B cell (primary cell): ENCODE results near the gene CIITA. TPM values are rescaled to one million over a fixed set of nuclear protein-coding genes. Genes with fewer than 3 reads are reported as not detected.

Source experiments
- ATAC-seq: fragments of 200-7000 bp; cut with Tn5 transposase; one replicate; pipeline ENCODE4 v1.10.0; 2021; ENCODE audit warnings: low read depth, mild to moderate bottlenecking, moderate number of reproducible peaks, moderate library complexity
- CTCF ChIA-PET: fragments of 350-600 bp; sonication (Branson Sonifier 250); formaldehyde crosslinking; loops from one replicate; lab custom pipeline; 2021; ENCODE audit warnings: antibody characterized with exemption, inconsistent platforms; lab: Charles Lee
- POLR2A ChIA-PET: fragments of 350-600 bp; sonication (Branson Sonifier 250); formaldehyde crosslinking; loops from one replicate; lab custom pipeline; 2021; ENCODE audit warnings: antibody characterized with exemption; lab: Charles Lee
- DNase-seq: peaks from one replicate; pipeline ENCODE4 v3.0.0; 2013
- H2AFZ ChIP-seq: 2 replicates; pipeline ENCODE4 v1.6.1; 2012; ENCODE audit warnings: mild to moderate bottlenecking, low read depth, low read length; ENCODE audit not compliant: insufficient read depth, poor library complexity, severe bottlenecking
- H3K27ac ChIP-seq, 2 donors: 1 replicate in 1 of 2; 2 replicates in 1 of 2; pipeline ENCODE4 v1.5.1; 2012 to 2013; ENCODE audit warnings: low read length in 2 of 2, mild to moderate bottlenecking in 2 of 2, moderate library complexity in 1 of 2
- H3K27me3 ChIP-seq, 4 experiments: fragments of 200-600 bp in 1 of 4; sonication (generic) in 1 of 4; replicated peaks in 1 of 4; 1 replicate in 2 of 4; 2 replicates in 2 of 4; pipeline versions ENCODE4 v1.6.1 to v1.7.0; 2013 to 2016; ENCODE audit warnings: low read length in 3 of 4, mild to moderate bottlenecking in 2 of 4, mixed read lengths in 1 of 4, moderate library complexity in 1 of 4; ENCODE audit not compliant: insufficient read depth in 4 of 4, control insufficient read depth in 3 of 4; ENCODE audit errors: control extremely low read depth in 1 of 4
- H3K36me3 ChIP-seq, 2 experiments: replicated peaks in 1 of 2; 1 replicate in 1 of 2; 2 replicates in 1 of 2; pipeline versions ENCODE4 v1.6.1 to v1.7.1; 2013; ENCODE audit warnings: low read length in 1 of 2; ENCODE audit not compliant: insufficient read depth in 2 of 2, control insufficient read depth in 1 of 2; ENCODE audit errors: control extremely low read depth in 1 of 2, extremely low read depth in 1 of 2
- H3K4me1 ChIP-seq, 2 donors: fragments of 200-600 bp in 1 of 2; sonication (generic) in 1 of 2; 1 replicate in 1 of 2; 2 replicates in 1 of 2; pipeline versions ENCODE4 v1.5.1 to v1.6.1; 2013 to 2017; ENCODE audit warnings: low read length in 2 of 2; ENCODE audit not compliant: control insufficient read depth in 2 of 2, insufficient read depth in 2 of 2
- H3K4me2 ChIP-seq: replicated peaks from 2 replicates; pipeline ENCODE3; 2012; ENCODE audit warnings: mild to moderate bottlenecking, low read depth, low read length; ENCODE audit not compliant: poor library complexity, severe bottlenecking
- H3K4me3 ChIP-seq, 5 experiments: fragments of 200-600 bp in 1 of 5; sonication (generic) in 1 of 5; 1 replicate in 3 of 5; 2 replicates in 2 of 5; pipeline versions ENCODE4 v1.5.1 to v1.7.0; 2011 to 2016; ENCODE audit warnings: low read length in 4 of 5, mild to moderate bottlenecking in 4 of 5, low read depth in 2 of 5, control low read depth in 1 of 5, moderate library complexity in 1 of 5; ENCODE audit not compliant: insufficient read depth in 1 of 5; ENCODE audit errors: control extremely low read depth in 1 of 5, extremely low read depth in 1 of 5
- H3K79me2 ChIP-seq: fragments of 200-600 bp; sonication (generic); one replicate; pipeline ENCODE4 v1.6.0; 2016; ENCODE audit warnings: low read length; ENCODE audit not compliant: control insufficient read depth, insufficient read depth
- H3K9ac ChIP-seq: fragments of 200-600 bp; sonication (generic); 2 replicates; pipeline ENCODE4 v1.6.1; 2017; ENCODE audit warnings: mild to moderate bottlenecking, low read length, moderate library complexity
- H3K9me3 ChIP-seq, 3 donors: one replicate each; pipeline versions ENCODE4 v1.6.1 to v1.7.1; 2013; ENCODE audit warnings: low read length in 2 of 3; ENCODE audit not compliant: control insufficient read depth in 2 of 3, insufficient read depth in 1 of 3; ENCODE audit errors: control extremely low read depth in 1 of 3
- H4K20me1 ChIP-seq: 2 replicates; pipeline ENCODE4 v1.6.0; 2012; ENCODE audit warnings: mild to moderate bottlenecking, low read length; ENCODE audit not compliant: insufficient read depth, control insufficient read depth, poor library complexity, severe bottlenecking
- H3K27ac Mint-ChIP-seq: one replicate; pipeline ENCODE4 v1.8.0; 2021; ENCODE audit warnings: mixed read lengths
- H3K27me3 Mint-ChIP-seq: one replicate; pipeline ENCODE4 v1.8.0; 2021; ENCODE audit warnings: mixed read lengths
- H3K4me1 Mint-ChIP-seq: one replicate; pipeline ENCODE4 v1.8.0; 2021; ENCODE audit warnings: mixed read lengths
- H3K4me3 Mint-ChIP-seq: one replicate; pipeline ENCODE4 v1.8.0; 2021; ENCODE audit warnings: mixed read lengths
- H3K9me3 Mint-ChIP-seq: one replicate; pipeline ENCODE4 v1.8.0; 2022; ENCODE audit warnings: mixed read lengths; ENCODE audit not compliant: insufficient read depth
- EZH2 ChIP-seq: IDR thresholded peaks from 2 replicates; pipeline ENCODE4 v1.6.1; 2012; ENCODE audit warnings: borderline replicate concordance, low read depth, mild to moderate bottlenecking, moderate library complexity, low read length; ENCODE audit not compliant: insufficient read depth, poor library complexity, severe bottlenecking
- WGBS: methylation state at CpG from one replicate; pipeline ENCODE4 v1.1.5; 2013; ENCODE audit warnings: missing lambda C conversion rate; ENCODE audit not compliant: insufficient coverage; 5-methylcytosine and 5-hydroxymethylcytosine counted together
- intact Hi-C: fragments of 100-400 bp; cut with micrococcal nuclease; formaldehyde crosslinking; loops from one replicate; pipeline ENCODE4 v1.10.0; 2022
- polyA plus RNA-seq: library from polyadenylated mRNA; depleted of rRNA; stranded (reverse); fragments of >200 nt; gene quantifications from 2 replicates; pipeline ENCODE4 v1.2.3, GENCODE V29; 2012
- total RNA-seq, 2 donors: library from RNA; stranded (reverse); fragments of 120-200 nt in 1 of 2; gene quantifications; 1 replicate in 1 of 2; 2 replicates in 1 of 2; pipeline versions ENCODE4 v1.2.3 to v1.2.4, GENCODE V29; 2013 to 2022
- TF ChIP-seq, protein P1 (sequence below): fragments of 200-600 bp; IDR thresholded peaks from one replicate; pipeline ENCODE4 v1.8.0; 2022; ENCODE audit warnings: antibody characterized with exemption, mild to moderate bottlenecking

The CIITA gene
- total and polyA plus RNA-seq, 2 donors (not counting 1 experiment from before 2014, with no cell fraction given): 632 to 719 TPM

- Mint-ChIP-seq H3K4me1 (peaks cover 94% of the 10 kb centered on the region), H3K9me3 (no peaks in the 10 kb centered on the region), H3K27me3 (no peaks in the 10 kb centered on the region), H3K27ac (peak overlapping the region; percentile 93), H3K4me3 (peak overlapping the region; percentile 83)
- Histone ChIP-seq H3K4me1 (peaks cover 93 to 98% of the 10 kb centered on the region in 2 donors), H3K4me2 (peak overlapping the region; percentile 80), H4K20me1 (no peaks in the 10 kb centered on the region), H3K36me3 (no peaks in the 10 kb centered on the region), H3K79me2 (peaks cover 43% of the 10 kb centered on the region), H3K9me3 (no peaks in the 10 kb centered on the region), H3K4me3 (peak overlapping the region in 2 of 5 experiments; percentile 3 to 43), H3K27ac (peak overlapping the region; percentile 91 to 92), H2AFZ (no peak overlapping the region), H3K9ac (peak overlapping the region; percentile 13), H3K27me3 (no peaks in the 10 kb centered on the region)
- CTCF ChIA-PET: interaction anchor here (0.7 to 7.7 kb wide), 11 partner anchors 8 to 133 kb away, joined by 3 to 67 read pairs (median 6); no protein-coding TSS in a partner anchor
- peak; percentile 79 for DNase-seq
- intact Hi-C loops: loop anchor here (5.0 to 10.0 kb wide), 2 partner anchors 573 to 815 kb away; no protein-coding TSS in a partner anchor
- no peak for TF ChIP-seq EZH2
- TF ChIP-seq, protein P1, sequence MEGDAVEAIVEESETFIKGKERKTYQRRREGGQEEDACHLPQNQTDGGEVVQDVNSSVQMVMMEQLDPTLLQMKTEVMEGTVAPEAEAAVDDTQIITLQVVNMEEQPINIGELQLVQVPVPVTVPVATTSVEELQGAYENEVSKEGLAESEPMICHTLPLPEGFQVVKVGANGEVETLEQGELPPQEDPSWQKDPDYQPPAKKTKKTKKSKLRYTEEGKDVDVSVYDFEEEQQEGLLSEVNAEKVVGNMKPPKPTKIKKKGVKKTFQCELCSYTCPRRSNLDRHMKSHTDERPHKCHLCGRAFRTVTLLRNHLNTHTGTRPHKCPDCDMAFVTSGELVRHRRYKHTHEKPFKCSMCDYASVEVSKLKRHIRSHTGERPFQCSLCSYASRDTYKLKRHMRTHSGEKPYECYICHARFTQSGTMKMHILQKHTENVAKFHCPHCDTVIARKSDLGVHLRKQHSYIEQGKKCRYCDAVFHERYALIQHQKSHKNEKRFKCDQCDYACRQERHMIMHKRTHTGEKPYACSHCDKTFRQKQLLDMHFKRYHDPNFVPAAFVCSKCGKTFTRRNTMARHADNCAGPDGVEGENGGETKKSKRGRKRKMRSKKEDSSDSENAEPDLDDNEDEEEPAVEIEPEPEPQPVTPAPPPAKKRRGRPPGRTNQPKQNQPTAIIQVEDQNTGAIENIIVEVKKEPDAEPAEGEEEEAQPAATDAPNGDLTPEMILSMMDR: no peak
- POLR2A ChIA-PET: interaction anchor here (0.5 to 5.6 kb wide), 17 partner anchors 7 to 126 kb away, joined by 3 to 66 read pairs (median 4); partner anchors contain the start of genes CIITA and DEXI
- WGBS: 64% methylated on average over 3 of the region's 5 CpGs
- peak; percentile 37 for ATAC-seq
These were observed 6.7 kb upstream of the CIITA start for GRCh38 chr16:10870137-10870776.

DNA sequence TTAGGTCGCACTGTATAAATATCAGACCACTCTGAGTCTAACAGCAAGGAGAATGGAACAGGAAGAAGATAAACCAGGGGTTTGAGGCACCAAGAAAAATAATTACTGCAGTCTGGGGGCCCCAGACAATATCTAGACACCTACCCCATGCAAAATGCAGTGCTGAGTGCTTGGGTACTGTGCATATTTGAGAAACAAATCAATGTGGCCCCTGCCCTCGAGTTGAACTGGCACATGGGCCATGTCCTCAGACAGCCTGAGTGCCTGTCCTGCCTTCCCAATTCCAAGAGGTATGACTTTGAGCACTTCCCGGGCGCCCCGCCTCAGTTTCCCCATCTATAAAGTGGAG is 6.2 kb upstream of the CIITA start:
- no peaks in the 10 kb centered on the region for H3K36me3 ChIP-seq
- DNase-seq (no peak), ATAC-seq (no peak)
- peaks cover 48% of the 10 kb centered on the region for H3K79me2 ChIP-seq
- POLR2A ChIA-PET: interaction anchor here (0.6 to 5.6 kb wide), 9 partner anchors 7 to 126 kb away, joined by 3 to 66 read pairs (median 4); partner anchors contain the start of gene CIITA
- H3K9ac ChIP-seq: peak overlapping the region; percentile 13
- H3K4me2 ChIP-seq: peak overlapping the region; percentile 80
- TF ChIP-seq EZH2: no peak
- TF ChIP-seq, protein P1: no peak
- Mint-ChIP-seq H3K4me3 (peak overlapping the region; percentile 83), H3K27ac (peak overlapping the region; percentile 93), H3K4me1 (peaks cover 95% of the 10 kb centered on the region), H3K27me3 (no peaks in the 10 kb centered on the region), H3K9me3 (no peaks in the 10 kb centered on the region)
- peak overlapping the region; percentile 91 to 92 for H3K27ac ChIP-seq
- CTCF ChIA-PET: interaction anchor here (0.7 to 7.7 kb wide), 9 partner anchors 8 to 127 kb away, joined by 3 to 67 read pairs (median 4); no protein-coding TSS in a partner anchor
- H4K20me1 ChIP-seq: no peaks in the 10 kb centered on the region
- peaks cover 93 to 98% of the 10 kb centered on the region in 2 donors for H3K4me1 ChIP-seq
- H3K4me3 ChIP-seq: peak overlapping the region in 1 of 5 experiments; percentile 43
- 89% methylated on average over 1 of the region's 5 CpGs for WGBS
- H3K27me3 ChIP-seq: no peaks in the 10 kb centered on the region
- H3K9me3 ChIP-seq: no peaks in the 10 kb centered on the region
- intact Hi-C loops: loop anchor here (5.0 to 10.0 kb wide), 2 partner anchors 573 to 814 kb away; no protein-coding TSS in a partner anchor
- H2AFZ ChIP-seq: no peak overlapping the region
